ENCODE results near the gene NMRAL1.

The NMRAL1 gene

DNA sequence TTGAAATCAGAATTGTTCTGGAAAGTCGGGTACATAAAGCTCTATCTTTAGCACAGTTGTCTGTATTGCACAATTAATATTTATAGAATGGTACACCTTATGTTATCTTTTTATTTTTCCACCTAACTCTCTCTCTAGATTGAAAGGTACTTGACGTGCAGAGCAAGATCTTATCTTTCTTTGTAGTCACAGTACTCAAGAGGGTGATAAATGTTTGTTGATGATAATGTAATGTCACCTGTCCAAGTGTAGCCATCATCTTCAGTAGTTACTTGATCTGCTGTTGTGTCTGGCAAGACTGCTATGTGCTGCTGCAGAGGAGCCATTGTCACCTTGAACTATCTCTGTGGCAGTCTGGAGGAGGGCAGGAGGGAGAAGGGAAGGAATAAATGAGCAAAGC, 7.1 kb upstream of the NMRAL1 start:
- Histone ChIP-seq H3K27me3 (ENCODE audit: control insufficient read depth, insufficient read depth, low read length) (no peaks in the 10 kb centered on the region), H3K4me3 (ENCODE audit: low read length) (no peak overlapping the region), H3K9me3 (replicated peaks; ENCODE audit: low read length) (no peaks in the 10 kb centered on the region), H3K9ac (ENCODE audit: low read depth, low read length) (no peak overlapping the region), H3K36me3 (ENCODE audit: insufficient read depth, low read length) (peaks cover 12% of the 10 kb centered on the region), H3K4me1 (ENCODE audit: control insufficient read depth, insufficient read depth, low read length) (peaks cover 7% of the 10 kb centered on the region), H3K4me2 (ENCODE audit: low read length) (no peak overlapping the region)

GRCh38 chr16:4477966-4478365, 3.5 kb upstream of the NMRAL1 start:
- peak overlapping the region; percentile 92 for H3K4me2 ChIP-seq (ENCODE audit: low read length)
- no peak overlapping the region for H3K9ac ChIP-seq (ENCODE audit: low read depth, low read length)
- H3K9me3 ChIP-seq (replicated peaks; ENCODE audit: low read length): no peaks in the 10 kb centered on the region
- H3K4me1 ChIP-seq (ENCODE audit: control insufficient read depth, insufficient read depth, low read length): peaks cover 21% of the 10 kb centered on the region
- H3K27me3 ChIP-seq (ENCODE audit: control insufficient read depth, insufficient read depth, low read length): no peaks in the 10 kb centered on the region
- no peak overlapping the region for H3K4me3 ChIP-seq (ENCODE audit: low read length)
- H3K36me3 ChIP-seq (ENCODE audit: insufficient read depth, low read length): no peaks in the 10 kb centered on the region

- Histone ChIP-seq H3K36me3 (ENCODE audit: insufficient read depth, low read length) (no peaks in the 10 kb centered on the region), H3K9ac (ENCODE audit: low read depth, low read length) (peak within 1 kb of the TSS; percentile 87), H3K27me3 (ENCODE audit: control insufficient read depth, insufficient read depth, low read length) (no peaks in the 10 kb centered on the region), H3K4me1 (ENCODE audit: control insufficient read depth, insufficient read depth, low read length) (peaks cover 21% of the 10 kb centered on the region), H3K4me2 (ENCODE audit: low read length) (peak within 1 kb of the TSS; percentile 92), H3K9me3 (replicated peaks; ENCODE audit: low read length) (no peaks in the 10 kb centered on the region), H3K4me3 (ENCODE audit: low read length) (peak within 1 kb of the TSS; percentile 91)
Observed at GRCh38 chr16:4475880-4476788, 1.7 kb upstream of the NMRAL1 start, which contains the start of gene HMOX2. Gene HMOX2, plus strand, starts transcription at chr16:4476398. Its CDS starts 29,127 bp downstream, at chr16:4505525.

DNA sequence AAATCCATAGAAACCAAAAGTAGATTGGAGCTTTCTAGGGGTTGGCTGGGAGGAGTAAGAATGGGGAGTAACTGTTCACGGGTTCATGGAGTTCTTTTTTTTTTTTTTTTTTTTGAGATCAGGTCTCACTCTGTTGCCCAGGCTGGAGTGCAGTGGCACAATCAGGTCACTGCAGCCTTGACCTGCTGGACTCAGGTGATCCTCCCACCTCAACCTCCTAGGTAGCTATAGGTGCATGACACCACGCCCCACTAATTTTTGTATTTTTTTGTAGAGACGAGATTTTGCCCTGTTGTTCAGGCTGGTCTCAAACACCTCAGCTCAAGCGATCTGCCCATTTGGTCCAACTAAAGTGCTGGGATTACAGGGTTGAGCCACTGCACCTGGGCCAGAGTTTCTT, 1.5 kb downstream of the NMRAL1 start:
- H3K9ac ChIP-seq (ENCODE audit: low read depth, low read length): no peak overlapping the region
- no peaks in the 10 kb centered on the region for H3K9me3 ChIP-seq (replicated peaks; ENCODE audit: low read length)
- peaks cover 17% of the 10 kb centered on the region for H3K4me1 ChIP-seq (ENCODE audit: control insufficient read depth, insufficient read depth, low read length)
- H3K4me3 ChIP-seq (ENCODE audit: low read length): no peak overlapping the region
- H3K4me2 ChIP-seq (ENCODE audit: low read length): no peak overlapping the region
- no peaks in the 10 kb centered on the region for H3K27me3 ChIP-seq (ENCODE audit: control insufficient read depth, insufficient read depth, low read length)
- H3K36me3 ChIP-seq (ENCODE audit: insufficient read depth, low read length): peaks cover 6% of the 10 kb centered on the region

- H3K36me3 ChIP-seq (ENCODE audit: insufficient read depth, low read length): peaks cover 7% of the 10 kb centered on the region
- no peak overlapping the region for H3K4me2 ChIP-seq (ENCODE audit: low read length)
- H3K4me1 ChIP-seq (ENCODE audit: control insufficient read depth, insufficient read depth, low read length): peaks cover 14% of the 10 kb centered on the region
- H3K9ac ChIP-seq (ENCODE audit: low read depth, low read length): no peak overlapping the region
- no peaks in the 10 kb centered on the region for H3K9me3 ChIP-seq (replicated peaks; ENCODE audit: low read length)
- H3K4me3 ChIP-seq (ENCODE audit: low read length): no peak overlapping the region
- no peaks in the 10 kb centered on the region for H3K27me3 ChIP-seq (ENCODE audit: control insufficient read depth, insufficient read depth, low read length)
Observed at GRCh38 chr16:4471869-4472268, 2.6 kb downstream of the NMRAL1 start.

- Histone ChIP-seq H3K9ac (ENCODE audit: low read depth, low read length) (no peak overlapping the region), H3K27me3 (ENCODE audit: control insufficient read depth, insufficient read depth, low read length) (no peaks in the 10 kb centered on the region), H3K4me1 (ENCODE audit: control insufficient read depth, insufficient read depth, low read length) (peaks cover 7% of the 10 kb centered on the region), H3K4me3 (ENCODE audit: low read length) (no peak overlapping the region), H3K36me3 (ENCODE audit: insufficient read depth, low read length) (peaks cover 18% of the 10 kb centered on the region), H3K9me3 (replicated peaks; ENCODE audit: low read length) (no peaks in the 10 kb centered on the region), H3K4me2 (ENCODE audit: low read length) (no peak overlapping the region)
Observed at GRCh38 chr16:4468972-4469371, 5.5 kb downstream of the NMRAL1 start.

GRCh38 chr16:4467916-4468315, 6.5 kb downstream of the NMRAL1 start:
- H3K4me3 ChIP-seq (ENCODE audit: low read length): no peak overlapping the region
- peaks cover 21% of the 10 kb centered on the region for H3K36me3 ChIP-seq (ENCODE audit: insufficient read depth, low read length)

GRCh38 chr16:4465977-4466779, 8.2 kb downstream of the NMRAL1 start:
- H3K4me3 ChIP-seq (ENCODE audit: low read length): no peak overlapping the region
- peaks cover 10% of the 10 kb centered on the region for H3K4me1 ChIP-seq (ENCODE audit: control insufficient read depth, insufficient read depth, low read length)
- H3K27me3 ChIP-seq (ENCODE audit: control insufficient read depth, insufficient read depth, low read length): no peaks in the 10 kb centered on the region
- no peak overlapping the region for H3K9ac ChIP-seq (ENCODE audit: low read depth, low read length)
- peaks cover 22% of the 10 kb centered on the region for H3K36me3 ChIP-seq (ENCODE audit: insufficient read depth, low read length)
- no peak overlapping the region for H3K4me2 ChIP-seq (ENCODE audit: low read length)
- no peaks in the 10 kb centered on the region for H3K9me3 ChIP-seq (replicated peaks; ENCODE audit: low read length)

More at GRCh38 chr16:4467916-4468315, 6.5 kb downstream of the NMRAL1 start:
- H3K9ac ChIP-seq (ENCODE audit: low read depth, low read length): no peak overlapping the region
- H3K27me3 ChIP-seq (ENCODE audit: control insufficient read depth, insufficient read depth, low read length): no peaks in the 10 kb centered on the region
- no peaks in the 10 kb centered on the region for H3K9me3 ChIP-seq (replicated peaks; ENCODE audit: low read length)
- H3K4me1 ChIP-seq (ENCODE audit: control insufficient read depth, insufficient read depth, low read length): peaks cover 10% of the 10 kb centered on the region
- H3K4me2 ChIP-seq (ENCODE audit: low read length): no peak overlapping the region

GRCh38 chr16:4463522-4464163, 10.8 kb downstream of the NMRAL1 start:
- no peaks in the 10 kb centered on the region for H3K9me3 ChIP-seq (replicated peaks; ENCODE audit: low read length)
- no peak overlapping the region for H3K4me3 ChIP-seq (ENCODE audit: low read length)
- no peaks in the 10 kb centered on the region for H3K27me3 ChIP-seq (ENCODE audit: control insufficient read depth, insufficient read depth, low read length)
- peaks cover 21% of the 10 kb centered on the region for H3K36me3 ChIP-seq (ENCODE audit: insufficient read depth, low read length)
- H3K9ac ChIP-seq (ENCODE audit: low read depth, low read length): peak overlapping the region; percentile 18
- H3K4me1 ChIP-seq (ENCODE audit: control insufficient read depth, insufficient read depth, low read length): peaks cover 21% of the 10 kb centered on the region
- H3K4me2 ChIP-seq (ENCODE audit: low read length): no peak overlapping the region

DNA sequence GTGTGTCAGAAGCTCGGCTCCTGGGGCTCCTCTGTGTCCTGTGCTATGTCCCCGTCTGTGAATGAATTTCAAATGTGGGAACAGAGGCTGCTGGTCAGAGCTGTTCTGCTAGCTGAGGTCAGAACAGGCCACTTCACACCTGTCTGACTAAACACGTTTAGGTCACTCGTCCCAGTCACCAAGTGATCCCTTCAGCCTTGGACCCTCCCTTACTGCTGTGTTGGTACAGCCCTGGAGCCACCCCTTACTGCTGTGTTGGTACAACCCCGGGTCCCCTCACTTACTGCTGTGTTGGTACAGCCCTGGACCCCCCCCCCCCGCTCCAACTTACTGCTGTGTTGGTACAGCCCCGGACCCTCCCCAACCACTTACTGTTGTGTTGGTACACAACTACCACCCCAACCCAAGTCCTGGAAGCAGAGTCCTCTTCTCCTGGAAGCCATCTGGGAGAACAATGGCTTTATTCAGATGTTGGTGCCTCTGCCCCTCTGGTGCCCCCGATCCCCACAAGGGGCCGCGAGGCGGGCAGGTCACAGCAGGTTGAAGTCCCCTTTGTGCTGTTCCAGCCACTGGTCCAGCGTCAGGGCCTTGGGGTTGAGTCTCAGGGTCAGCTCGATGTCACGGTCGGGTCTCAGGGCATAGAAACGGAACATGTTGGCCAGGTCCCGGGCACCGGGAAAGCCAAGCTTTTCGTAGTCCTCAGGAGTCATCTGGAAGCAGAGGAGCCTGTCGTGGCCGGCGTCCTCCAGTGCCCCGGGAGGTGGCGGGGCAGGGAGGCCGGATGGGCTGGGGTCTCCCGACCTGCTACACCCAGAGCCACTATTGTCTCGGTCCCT, 13.0 kb downstream of the NMRAL1 start:
- Histone ChIP-seq H3K9ac (ENCODE audit: low read depth, low read length) (no peak overlapping the region), H3K36me3 (ENCODE audit: insufficient read depth, low read length) (peaks cover 26% of the 10 kb centered on the region), H3K9me3 (replicated peaks; ENCODE audit: low read length) (no peaks in the 10 kb centered on the region), H3K4me2 (ENCODE audit: low read length) (no peak overlapping the region), H3K27me3 (ENCODE audit: control insufficient read depth, insufficient read depth, low read length) (no peaks in the 10 kb centered on the region), H3K4me1 (ENCODE audit: control insufficient read depth, insufficient read depth, low read length) (peaks cover 21% of the 10 kb centered on the region), H3K4me3 (ENCODE audit: low read length) (no peak overlapping the region)
